Lower lobe of right lung (tissue), 2 donors: ENCODE measurements around the gene MTHFD1L. TPM values are rescaled to one million over a fixed set of nuclear protein-coding genes. Genes with fewer than 3 reads are reported as not detected.

Experiments used
- ATAC-seq, 2 donors: fragments of 200-7000 bp; cut with Tn5 transposase; one replicate each; pipeline ENCODE4 v1.9.1; 2020 to 2022; ENCODE audit warnings: mild to moderate bottlenecking in 2 of 2, moderate library complexity in 2 of 2
- DNase-seq: peaks from one replicate; pipeline ENCODE4 v3.0.0-alpha.2; 2020
- H3K27ac ChIP-seq: fragments of 200-600 bp; one replicate; pipeline ENCODE4 v1.8.0; 2022
- H3K27me3 ChIP-seq: fragments of 200-600 bp; one replicate; pipeline ENCODE4 v1.8.0; 2022; ENCODE audit warnings: low read depth
- H3K36me3 ChIP-seq: fragments of 200-600 bp; one replicate; pipeline ENCODE4 v1.8.0; 2022; ENCODE audit warnings: mild to moderate bottlenecking
- H3K4me1 ChIP-seq: fragments of 200-600 bp; one replicate; pipeline ENCODE4 v1.8.0; 2022
- H3K4me3 ChIP-seq: fragments of 200-600 bp; one replicate; pipeline ENCODE4 v1.8.0; 2022; ENCODE audit warnings: mild to moderate bottlenecking
- H3K9me3 ChIP-seq: fragments of 200-600 bp; one replicate; pipeline ENCODE4 v1.8.0; 2022
- intact Hi-C: fragments of 100-400 bp; cut with DNase I; formaldehyde crosslinking; loops from one replicate; pipeline ENCODE4 v1.11.0; 2022
- total RNA-seq: library from RNA; stranded (reverse); fragmentation: NEBNext Ultra II Directional; extraction: Animal tissue kit (Norgen Biotek cat#: 25700); gene quantifications from one replicate; pipeline ENCODE4 v1.2.1, GENCODE V29; 2021
- TF ChIP-seq, protein P1 (sequence below): fragments of 200-600 bp; IDR thresholded peaks from one replicate; pipeline ENCODE4 v1.8.0; 2022; ENCODE audit warnings: antibody characterized with exemption, mild to moderate bottlenecking
- donor health status: DM: no; HTN: yes; CAD: no; lungs with severe emphysema.

MTHFD1L gene
- total RNA-seq, 1 donor from 2014 or later = 22.1 TPM

DNA sequence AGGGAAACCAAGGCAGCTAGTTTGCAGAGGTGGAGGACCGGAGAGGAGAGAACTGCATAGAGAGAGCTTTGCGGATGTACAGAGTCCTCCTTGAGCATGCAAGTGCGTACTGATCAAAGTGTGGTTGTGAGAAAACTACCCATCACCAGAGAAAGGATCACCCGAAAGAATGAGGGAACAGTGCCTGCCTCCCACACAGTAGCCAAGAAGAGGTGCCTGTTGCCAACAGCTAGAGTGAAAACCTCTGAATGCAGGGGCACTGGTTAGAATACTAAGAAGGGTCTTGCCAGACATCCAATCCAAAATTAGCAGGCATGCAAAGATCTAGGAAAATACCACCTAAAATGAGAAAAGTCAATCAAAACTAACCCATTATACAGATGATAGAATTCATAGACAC lies 207.6 kb downstream of the MTHFD1L start:
- no peak overlapping the region for H3K27ac ChIP-seq
- intact Hi-C loops = no loop called here
- H3K36me3 ChIP-seq = no peaks in the 10 kb centered on the region
- ATAC-seq (no peak), DNase-seq (no peak)
- TF ChIP-seq, protein P1, sequence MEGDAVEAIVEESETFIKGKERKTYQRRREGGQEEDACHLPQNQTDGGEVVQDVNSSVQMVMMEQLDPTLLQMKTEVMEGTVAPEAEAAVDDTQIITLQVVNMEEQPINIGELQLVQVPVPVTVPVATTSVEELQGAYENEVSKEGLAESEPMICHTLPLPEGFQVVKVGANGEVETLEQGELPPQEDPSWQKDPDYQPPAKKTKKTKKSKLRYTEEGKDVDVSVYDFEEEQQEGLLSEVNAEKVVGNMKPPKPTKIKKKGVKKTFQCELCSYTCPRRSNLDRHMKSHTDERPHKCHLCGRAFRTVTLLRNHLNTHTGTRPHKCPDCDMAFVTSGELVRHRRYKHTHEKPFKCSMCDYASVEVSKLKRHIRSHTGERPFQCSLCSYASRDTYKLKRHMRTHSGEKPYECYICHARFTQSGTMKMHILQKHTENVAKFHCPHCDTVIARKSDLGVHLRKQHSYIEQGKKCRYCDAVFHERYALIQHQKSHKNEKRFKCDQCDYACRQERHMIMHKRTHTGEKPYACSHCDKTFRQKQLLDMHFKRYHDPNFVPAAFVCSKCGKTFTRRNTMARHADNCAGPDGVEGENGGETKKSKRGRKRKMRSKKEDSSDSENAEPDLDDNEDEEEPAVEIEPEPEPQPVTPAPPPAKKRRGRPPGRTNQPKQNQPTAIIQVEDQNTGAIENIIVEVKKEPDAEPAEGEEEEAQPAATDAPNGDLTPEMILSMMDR = no peak
- no peaks in the 10 kb centered on the region for H3K9me3 ChIP-seq
- no peak overlapping the region for H3K4me3 ChIP-seq
- H3K4me1 ChIP-seq = peaks cover 11% of the 10 kb centered on the region
- no peaks in the 10 kb centered on the region for H3K27me3 ChIP-seq

- no peak for ATAC-seq
- TF ChIP-seq, protein P1 = no peak
- DNase-seq = no peak
- peaks cover 7% of the 10 kb centered on the region for H3K4me1 ChIP-seq
- intact Hi-C loops = no loop called here
- no peak overlapping the region for H3K27ac ChIP-seq
- no peaks in the 10 kb centered on the region for H3K9me3 ChIP-seq
- H3K36me3 ChIP-seq = no peaks in the 10 kb centered on the region
- no peaks in the 10 kb centered on the region for H3K27me3 ChIP-seq
- H3K4me3 ChIP-seq = no peak overlapping the region
These were observed 208.2 kb downstream of the MTHFD1L start for GRCh38 chr6:151073701-151074100.

- ATAC-seq = no peak
- no peaks in the 10 kb centered on the region for H3K27me3 ChIP-seq
- no peak overlapping the region for H3K4me3 ChIP-seq
- no peaks in the 10 kb centered on the region for H3K9me3 ChIP-seq
- TF ChIP-seq, protein P1 = no peak
- no peak overlapping the region for H3K27ac ChIP-seq
- intact Hi-C loops = no loop called here
- H3K4me1 ChIP-seq = no peaks in the 10 kb centered on the region
- H3K36me3 ChIP-seq = no peaks in the 10 kb centered on the region
- no peak for DNase-seq
These were observed 209.5 kb downstream of the MTHFD1L start for GRCh38 chr6:151075005-151075404.

- H3K4me3 ChIP-seq = no peak overlapping the region
- DNase-seq (no peak), ATAC-seq (no peak)
- intact Hi-C loops = no loop called here
- H3K27me3 ChIP-seq = no peaks in the 10 kb centered on the region
- TF ChIP-seq, protein P1 = no peak
- H3K27ac ChIP-seq = no peak overlapping the region
- no peaks in the 10 kb centered on the region for H3K36me3 ChIP-seq
- H3K4me1 ChIP-seq = no peaks in the 10 kb centered on the region
- no peaks in the 10 kb centered on the region for H3K9me3 ChIP-seq
These were observed 210.0 kb downstream of the MTHFD1L start for GRCh38 chr6:151075527-151075926.

- TF ChIP-seq, protein P1 = no peak
- Histone ChIP-seq H3K4me1 (no peaks in the 10 kb centered on the region), H3K27me3 (no peaks in the 10 kb centered on the region), H3K36me3 (no peaks in the 10 kb centered on the region), H3K9me3 (no peaks in the 10 kb centered on the region), H3K4me3 (no peak overlapping the region), H3K27ac (no peak overlapping the region)
- intact Hi-C loops = no loop called here
- DNase-seq = no peak
- no peak for ATAC-seq
These were observed 210.5 kb downstream of the MTHFD1L start for GRCh38 chr6:151075930-151076555.
